IMR-90 (cell line): ENCODE data around the gene PAX5. TPM values are rescaled to one million over a fixed set of nuclear protein-coding genes. Genes with fewer than 3 reads are reported as not detected.

Experiments used
- ATAC-seq: fragments of 200-7000 bp; cut with Tn5 transposase; 2 replicates; pipeline ENCODE4 v1.9.1; 2020; ENCODE audit warnings: low read depth, mild to moderate bottlenecking, moderate library complexity
- BruUV-seq: library from RNA; stranded (reverse); fragments of 400-500 nt; replicated peaks from 2 replicates; lab custom pipeline; 2021; lab: Mats Ljungman, UMichigan
- CTCF ChIA-PET: fragments of 300-600 bp; formaldehyde crosslinking; extraction: SDS; loops from one replicate; lab custom pipeline; 2021; ENCODE audit warnings: antibody characterized with exemption; lab: Yijun Ruan, JAX
- POLR2A ChIA-PET: fragments of 300-600 bp; sonication (Branson Sonifier 250); formaldehyde crosslinking; loops from one replicate; lab custom pipeline; 2022; ENCODE audit warnings: antibody characterized with exemption; ENCODE audit not compliant: unreplicated experiment; lab: Charles Lee
- DNase-seq: peaks from one replicate; pipeline ENCODE4 v3.0.0; 2013
- H2AFZ ChIP-seq: replicated peaks from 2 replicates; pipeline ENCODE3; 2013; ENCODE audit warnings: low read length, mild to moderate bottlenecking; ENCODE audit not compliant: poor library complexity
- H2AK5ac ChIP-seq: 2 replicates; pipeline ENCODE4 v1.6.1; 2013; ENCODE audit warnings: low read depth, low read length, inconsistent platforms
- H2AK9ac ChIP-seq: replicated peaks from 2 replicates; pipeline ENCODE3; 2013; ENCODE audit warnings: mild to moderate bottlenecking, low read depth, low read length, moderate library complexity; ENCODE audit not compliant: poor library complexity
- H2BK120ac ChIP-seq: 2 replicates; pipeline ENCODE4 v1.6.1; 2013; ENCODE audit warnings: low read depth, low read length, inconsistent platforms
- H2BK15ac ChIP-seq: 3 replicates; pipeline ENCODE4 v1.6.1; 2013; ENCODE audit warnings: low read depth, low read length, inconsistent platforms
- H2BK20ac ChIP-seq: 2 replicates; pipeline ENCODE4 v1.6.1; 2013; ENCODE audit warnings: low read depth, mild to moderate bottlenecking, inconsistent platforms, low read length, moderate library complexity
- H2BK5ac ChIP-seq: 2 replicates; pipeline ENCODE4 v1.6.1; 2013; ENCODE audit warnings: mild to moderate bottlenecking, low read depth, low read length, inconsistent platforms; ENCODE audit not compliant: poor library complexity, severe bottlenecking
- H3K14ac ChIP-seq: replicated peaks from 2 replicates; pipeline ENCODE4 v1.6.1; 2013; ENCODE audit warnings: low read depth, low read length, inconsistent platforms
- H3K18ac ChIP-seq: 2 replicates; pipeline ENCODE4 v1.6.1; 2013; ENCODE audit warnings: low read depth, low read length, control low read depth
- H3K23ac ChIP-seq: 2 replicates; pipeline ENCODE4 v1.6.1; 2013; ENCODE audit warnings: low read depth, low read length, inconsistent platforms
- H3K27ac ChIP-seq: 2 replicates; pipeline ENCODE4 v1.5.1; 2013; ENCODE audit warnings: mild to moderate bottlenecking, control low read depth, low read length; ENCODE audit not compliant: insufficient read depth
- H3K27me3 ChIP-seq: 2 replicates; pipeline ENCODE4 v1.6.1; 2013; ENCODE audit warnings: low read length; ENCODE audit not compliant: control insufficient read depth, insufficient read depth
- H3K36me3 ChIP-seq: 2 replicates; pipeline ENCODE4 v1.6.1; 2013; ENCODE audit warnings: low read length, mixed read lengths; ENCODE audit not compliant: control insufficient read depth, insufficient read depth
- H3K4ac ChIP-seq: 2 replicates; pipeline ENCODE4 v1.6.1; 2013; ENCODE audit warnings: low read depth, low read length, inconsistent platforms
- H3K4me1 ChIP-seq: 2 replicates; pipeline ENCODE4 v1.6.1; 2013; ENCODE audit warnings: low read length, mixed read lengths; ENCODE audit not compliant: control insufficient read depth, insufficient read depth
- H3K4me2 ChIP-seq: 2 replicates; pipeline ENCODE4 v1.6.1; 2013; ENCODE audit warnings: low read depth, mild to moderate bottlenecking, control low read depth, low read length, moderate library complexity
- H3K4me3 ChIP-seq: 2 replicates; pipeline ENCODE4 v1.5.1; 2013; ENCODE audit warnings: low read depth, mild to moderate bottlenecking, control low read depth, low read length, moderate library complexity; ENCODE audit not compliant: insufficient read depth
- H3K56ac ChIP-seq: 2 replicates; pipeline ENCODE4 v1.6.1; 2013; ENCODE audit warnings: low read length, inconsistent platforms; ENCODE audit not compliant: insufficient read depth; ENCODE audit errors: extremely low read depth
- H3K79me1 ChIP-seq, 2 experiments: 2 replicates each; pipeline ENCODE4 v1.6.1; 2013; ENCODE audit warnings: low read length in 2 of 2, inconsistent platforms in 1 of 2, low read depth in 1 of 2
- H3K9ac ChIP-seq: 2 replicates; pipeline ENCODE4 v1.6.1; 2013; ENCODE audit warnings: low read depth, low read length, control low read depth
- H3K9me1 ChIP-seq: 2 replicates; pipeline ENCODE4 v1.6.1; 2013; ENCODE audit warnings: low read length, inconsistent platforms; ENCODE audit not compliant: insufficient read depth
- H3K9me3 ChIP-seq: 2 replicates; pipeline ENCODE4 v1.6.1; 2013; ENCODE audit warnings: low read length; ENCODE audit not compliant: control insufficient read depth, insufficient read depth
- H4K20me1 ChIP-seq: 2 replicates; pipeline ENCODE4 v1.6.1; 2013; ENCODE audit warnings: low read length, inconsistent platforms; ENCODE audit not compliant: insufficient read depth
- H4K5ac ChIP-seq: 2 replicates; pipeline ENCODE4 v1.6.1; 2013; ENCODE audit warnings: mild to moderate bottlenecking, low read depth, low read length, control low read depth
- H4K8ac ChIP-seq, 2 experiments: 2 replicates each; pipeline ENCODE4 v1.6.1; 2013; ENCODE audit warnings: low read depth in 2 of 2, low read length in 2 of 2, control low read depth in 1 of 2, inconsistent platforms in 1 of 2
- H4K91ac ChIP-seq: 2 replicates; pipeline ENCODE4 v1.6.1; 2013; ENCODE audit warnings: low read depth, low read length, inconsistent platforms; ENCODE audit not compliant: insufficient read depth
- CEBPB ChIP-seq: IDR thresholded peaks from 2 replicates; pipeline ENCODE4 v1.6.1; 2012; ENCODE audit warnings: low read depth, low read length, improper control_type of control experiment
- CHD1 ChIP-seq: IDR thresholded peaks from 2 replicates; pipeline ENCODE4 v1.6.1; 2012; ENCODE audit warnings: low read depth, low read length, improper control_type of control experiment
- POLR2A ChIP-seq: IDR thresholded peaks from 2 replicates; pipeline ENCODE4 v1.6.1; 2012; ENCODE audit warnings: mild to moderate bottlenecking, low read depth, low read length
- WGBS, 2 experiments: methylation state at CpG; one replicate each; pipeline versions ENCODE4 v1.1.5 to v1.1.7; 2013; ENCODE audit warnings: missing lambda C conversion rate in 2 of 2; ENCODE audit not compliant: insufficient read length in 1 of 2; ENCODE audit errors: extremely low coverage in 2 of 2; 5-methylcytosine and 5-hydroxymethylcytosine counted together
- dilution Hi-C: fragments of 300-500 bp; cut with HindIII; formaldehyde crosslinking; loops from one replicate; pipeline ENCODE4 v1.14.3; 2018; ENCODE audit warnings: low sequenced_read_pairs; ENCODE audit not compliant: unreplicated experiment
- in situ Hi-C: fragments of 300-500 bp; cut with MboI; formaldehyde crosslinking; loops from 3 replicates; pipeline ENCODE4 v1.14.3; 2019; ENCODE audit warnings: low sequenced_read_pairs, inconsistent platforms, mixed read lengths
- intact Hi-C: fragments of 100-400 bp; cut with micrococcal nuclease; formaldehyde crosslinking; loops from 2 replicates; pipeline ENCODE4 v1.10.0; 2022
- polyA plus RNA-seq, 3 experiments: library from polyadenylated mRNA; depleted of rRNA; stranded (reverse); fragments of >200 nt; gene quantifications; 2 replicates each; pipeline ENCODE4 v1.2.3, GENCODE V29; 2012; ENCODE audit warnings: low replicate concordance in 1 of 3
- total RNA-seq: library from RNA; depleted of rRNA; stranded (reverse); fragments of >200 nt; gene quantifications from 2 replicates; pipeline ENCODE4 v1.2.3, GENCODE V29; 2012

PAX5 gene
- total and polyA plus RNA-seq, 2 of the 4 experiments (the other 2 are of a cell fraction): not detected

- intact Hi-C loops (no loop called here), in situ Hi-C loops (no loop called here), dilution Hi-C loops (no loop called here)
- Histone ChIP-seq H2AFZ (no peak overlapping the region), H4K20me1 (no peaks in the 10 kb centered on the region), H4K5ac (no peak overlapping the region), H3K4me3 (no peak overlapping the region), H3K18ac (no peak overlapping the region), H3K9ac (no peak overlapping the region), H2BK5ac (no peak overlapping the region), H3K23ac (no peak overlapping the region), H2AK5ac (no peak overlapping the region), H3K14ac (no peak overlapping the region), H3K9me3 (no peaks in the 10 kb centered on the region), H4K91ac (no peak overlapping the region), H3K56ac (no peak overlapping the region), H3K36me3 (no peaks in the 10 kb centered on the region), H3K27ac (no peak overlapping the region), H3K79me1 (no peaks in the 10 kb centered on the region), H3K4me2 (no peak overlapping the region), H3K9me1 (no peaks in the 10 kb centered on the region), H4K8ac (no peak overlapping the region), H3K27me3 (peaks cover 21% of the 10 kb centered on the region), H2AK9ac (no peak overlapping the region), H3K4me1 (no peaks in the 10 kb centered on the region), H2BK15ac (no peak overlapping the region), H2BK20ac (no peak overlapping the region), H3K4ac (no peak overlapping the region), H2BK120ac (no peak overlapping the region)
- POLR2A ChIA-PET: no interaction called here
- ATAC-seq (no peak), DNase-seq (no peak)
- CTCF ChIA-PET: no interaction called here
- BruUV-seq: no TSS peak
- TF ChIP-seq CEBPB (no peak), POLR2A (no peak), CHD1 (no peak)
- WGBS, 2 experiments: no CpG with 5 or more reads among the region's 3 CpGs
Measured at GRCh38 chr9:36912620-36913019, 121.4 kb downstream of the PAX5 start.
